Measurements from ENCODE around the gene TRMT10C. TPM values are rescaled to one million over a fixed set of nuclear protein-coding genes. Genes with fewer than 3 reads are reported as not detected.
"Not testable (repeated sequence)": the region's sequence is repeated elsewhere in the genome, so short reads cannot be mapped to it uniquely, and the experiment has no call there.

The TRMT10C gene
- total RNA-seq, 1 experiment from 2014 or later = 29.2 TPM

- Histone ChIP-seq H3K4me3 (no peak overlapping the region), H3K4me1 (replicated peaks) (peaks cover 27% of the 10 kb centered on the region), H3K36me3 (peaks cover 16% of the 10 kb centered on the region), H3K27me3 (replicated peaks) (no peaks in the 10 kb centered on the region), H3K27ac (no peak overlapping the region), H3K9me3 (replicated peaks) (no peaks in the 10 kb centered on the region)
- DNase-seq (ENCODE audit: low read depth in 1 of 2, low spot score in 2 of 2) = no peak
These were observed 9.6 kb downstream of the TRMT10C start for GRCh38 chr3:101571028-101571895.

DNA sequence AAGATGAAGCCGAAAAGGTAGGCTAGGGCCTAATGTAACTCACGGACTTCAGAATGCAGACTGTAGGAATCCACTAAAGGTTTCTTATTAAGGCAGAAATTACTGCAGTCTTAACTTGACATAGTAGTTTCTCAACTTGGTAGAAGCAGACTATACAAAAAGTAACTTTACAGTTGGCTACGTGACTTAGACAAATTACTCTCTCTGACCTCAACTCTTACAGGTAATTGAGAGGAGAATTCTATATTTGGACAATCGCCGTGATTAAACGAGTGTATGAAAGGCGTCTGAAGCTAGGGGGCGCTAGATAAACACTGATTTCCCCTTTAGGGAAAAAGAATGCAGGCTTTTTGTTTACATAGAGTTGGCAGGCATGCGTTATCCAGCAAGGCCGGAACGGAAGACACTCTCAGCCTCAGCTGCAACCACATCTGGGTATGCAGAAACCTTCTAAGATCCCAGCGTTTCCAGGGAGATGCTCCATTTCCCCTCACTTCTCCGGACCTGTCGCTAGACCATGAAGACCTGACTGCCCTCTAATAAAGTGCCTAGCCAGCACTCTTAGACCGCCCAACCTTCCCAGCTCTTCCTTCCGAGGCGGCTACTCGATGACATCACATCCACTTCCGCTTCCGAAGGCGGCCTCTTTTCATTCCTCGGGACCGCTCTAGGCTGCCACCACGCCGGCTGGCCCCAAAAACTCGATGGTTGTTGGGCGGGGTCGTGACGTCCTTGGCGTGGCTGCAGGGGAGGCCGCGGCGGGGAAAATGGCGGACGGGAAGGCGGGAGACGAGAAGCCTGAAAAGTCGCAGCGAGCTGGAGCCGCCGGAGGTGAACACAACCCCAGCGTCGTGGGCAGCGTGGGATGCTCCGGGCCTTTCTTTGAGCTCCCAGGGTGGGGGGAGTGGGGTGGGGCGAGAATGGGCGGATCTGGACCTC lies 12.1 kb downstream of the TRMT10C start, which contains the start of gene PCNP:
Gene PCNP (plus strand): TSS at position 732 of the 939 bp plus-strand sequence. CDS start 36 bp downstream, at position 768.
- no peaks in the 10 kb centered on the region for H3K27me3 ChIP-seq (replicated peaks)
- H3K36me3 ChIP-seq = peaks cover 27% of the 10 kb centered on the region
- H3K27ac ChIP-seq = peak within 1 kb of the TSS; percentile 91
- peak within 1 kb of the TSS; percentile 65 for H3K4me3 ChIP-seq
- H3K4me1 ChIP-seq (replicated peaks) = peaks cover 10% of the 10 kb centered on the region
- H3K9me3 ChIP-seq (replicated peaks) = no peaks in the 10 kb centered on the region
- DNase-seq (ENCODE audit: low read depth in 1 of 2, low spot score in 2 of 2) = peak; percentile 97 to 99

- no peaks in the 10 kb centered on the region for H3K27me3 ChIP-seq (replicated peaks)
These were observed 12.9 kb downstream of the TRMT10C start for GRCh38 chr3:101574388-101575112.

DNA sequence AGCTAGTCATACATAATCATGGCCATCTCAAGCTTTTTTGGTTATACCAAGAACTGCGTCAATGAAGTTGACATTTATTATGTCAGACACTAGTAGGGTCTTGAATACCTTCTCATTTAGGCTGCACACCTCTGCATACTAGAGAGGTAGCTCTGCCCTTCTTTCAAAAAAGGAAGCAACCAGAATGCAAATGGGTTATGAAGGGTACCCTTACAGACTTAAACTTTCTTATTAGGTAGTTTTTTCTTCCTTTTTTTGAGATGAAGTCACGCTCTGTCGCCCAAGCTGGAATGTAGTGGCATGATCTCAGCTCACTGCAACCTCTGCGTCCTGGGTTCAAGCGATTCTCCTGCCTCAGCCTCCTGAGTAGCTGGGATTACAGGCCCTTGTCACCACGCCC lies 15.6 kb downstream of the TRMT10C start:
- no peak for DNase-seq (ENCODE audit: low read depth in 1 of 2, low spot score in 2 of 2)
- no peaks in the 10 kb centered on the region for H3K9me3 ChIP-seq (replicated peaks)
- peaks cover 10% of the 10 kb centered on the region for H3K4me1 ChIP-seq (replicated peaks)
- H3K4me3 ChIP-seq = no peak overlapping the region
- H3K27me3 ChIP-seq (replicated peaks) = no peaks in the 10 kb centered on the region
- H3K36me3 ChIP-seq = peaks cover 52% of the 10 kb centered on the region
- no peak overlapping the region for H3K27ac ChIP-seq

More at GRCh38 chr3:101574388-101575112, 12.9 kb downstream of the TRMT10C start:
- Histone ChIP-seq H3K4me3 (peak overlapping the region; percentile 65), H3K9me3 (replicated peaks) (no peaks in the 10 kb centered on the region), H3K27ac (peak overlapping the region; percentile 91), H3K36me3 (peaks cover 35% of the 10 kb centered on the region), H3K4me1 (replicated peaks) (peaks cover 10% of the 10 kb centered on the region)
- peak; percentile 46 to 76 for DNase-seq (ENCODE audit: low read depth in 1 of 2, low spot score in 2 of 2)

- DNase-seq (ENCODE audit: low read depth in 1 of 2, low spot score in 2 of 2) = no peak
- Histone ChIP-seq H3K4me3 (no peak overlapping the region), H3K4me1 (replicated peaks) (no peaks in the 10 kb centered on the region), H3K27ac (no peak overlapping the region), H3K9me3 (replicated peaks) (no peaks in the 10 kb centered on the region), H3K27me3 (replicated peaks) (no peaks in the 10 kb centered on the region), H3K36me3 (peaks cover 52% of the 10 kb centered on the region)
These were observed 26.9 kb downstream of the TRMT10C start for GRCh38 chr3:101588616-101589015.

DNA sequence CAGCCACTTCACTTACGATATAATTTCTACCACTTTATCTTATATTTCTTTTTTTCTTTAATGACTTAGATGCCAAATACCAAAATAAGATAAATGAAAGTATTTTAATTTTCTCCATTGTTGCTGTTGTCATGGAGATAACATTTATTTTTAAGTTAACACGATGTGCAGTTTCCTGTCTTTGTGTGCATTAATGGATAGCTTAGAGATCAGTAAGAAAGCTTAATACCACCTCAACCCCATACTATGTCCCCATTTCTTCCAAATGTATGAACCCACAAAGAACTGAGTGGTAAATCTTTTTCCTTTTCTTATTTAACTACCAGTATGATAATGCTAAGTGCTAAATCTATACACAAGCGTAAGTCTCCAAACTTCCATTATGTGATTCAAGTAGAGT lies 29.4 kb downstream of the TRMT10C start:
- Histone ChIP-seq H3K27ac (no peak overlapping the region), H3K36me3 (peaks cover 44% of the 10 kb centered on the region), H3K4me1 (replicated peaks) (no peaks in the 10 kb centered on the region), H3K9me3 (replicated peaks) (no peaks in the 10 kb centered on the region), H3K27me3 (replicated peaks) (no peaks in the 10 kb centered on the region), H3K4me3 (no peak overlapping the region)
- no peak for DNase-seq (ENCODE audit: low read depth in 1 of 2, low spot score in 2 of 2)

DNA sequence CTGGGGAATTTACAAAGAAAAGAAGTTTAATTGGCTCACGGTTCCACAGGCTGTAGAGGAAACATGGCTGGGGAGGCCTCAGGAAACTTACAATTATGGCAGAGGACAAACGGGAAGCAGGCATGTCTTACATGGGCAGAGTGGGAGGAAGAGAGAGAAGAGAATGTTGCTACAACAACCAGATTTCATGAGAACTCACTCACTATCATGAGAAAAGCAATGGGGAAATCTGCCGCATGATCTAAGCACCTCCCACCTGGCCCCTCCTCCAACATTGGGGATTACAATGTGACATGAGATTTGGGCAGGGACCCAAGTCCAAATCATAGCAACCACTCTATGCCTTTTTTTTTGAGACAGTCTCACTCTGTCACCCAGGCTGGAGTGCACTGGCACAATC lies 41.1 kb downstream of the TRMT10C start:
- H3K4me1 ChIP-seq (replicated peaks) = no peaks in the 10 kb centered on the region
- no peaks in the 10 kb centered on the region for H3K36me3 ChIP-seq
- H3K4me3 ChIP-seq = no peak overlapping the region
- H3K27ac ChIP-seq = no peak overlapping the region
- DNase-seq (ENCODE audit: low read depth in 1 of 2, low spot score in 2 of 2) = no peak
- no peaks in the 10 kb centered on the region for H3K27me3 ChIP-seq (replicated peaks)
- H3K9me3 ChIP-seq (replicated peaks) = no peaks in the 10 kb centered on the region

- Histone ChIP-seq H3K4me1 (replicated peaks) (no peaks in the 10 kb centered on the region), H3K36me3 (no peaks in the 10 kb centered on the region), H3K9me3 (replicated peaks) (no peaks in the 10 kb centered on the region), H3K27me3 (replicated peaks) (no peaks in the 10 kb centered on the region), H3K4me3 (no peak overlapping the region), H3K27ac (no peak overlapping the region)
- DNase-seq (ENCODE audit: low read depth in 1 of 2, low spot score in 2 of 2) = no peak
These were observed 41.5 kb downstream of the TRMT10C start for GRCh38 chr3:101603184-101603583.

DNA sequence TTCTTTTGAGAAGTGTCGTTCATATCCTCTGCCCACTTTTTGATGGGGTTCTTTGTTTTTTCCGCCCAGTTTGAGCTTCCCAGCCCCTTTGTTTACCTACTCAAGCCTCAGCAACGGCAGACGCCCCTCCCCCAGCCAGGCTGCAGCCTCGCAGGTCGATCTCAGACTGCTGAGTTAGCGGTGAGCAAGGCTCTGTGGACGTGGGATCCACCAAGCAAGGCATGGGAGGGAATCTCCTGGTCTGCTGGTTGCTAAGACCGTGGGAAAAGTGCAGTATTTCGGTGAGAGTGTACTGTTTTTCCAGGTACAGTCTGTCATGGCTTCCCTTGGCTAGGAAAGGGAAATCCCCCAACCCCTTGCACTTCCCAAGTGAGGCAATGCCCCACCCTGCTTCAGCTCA lies 43.7 kb downstream of the TRMT10C start:
- H3K9me3 ChIP-seq (replicated peaks); H3K27ac ChIP-seq; DNase-seq (ENCODE audit: low read depth in 1 of 2, low spot score in 2 of 2); H3K4me1 ChIP-seq (replicated peaks); H3K4me3 ChIP-seq; H3K36me3 ChIP-seq; H3K27me3 ChIP-seq (replicated peaks): not testable (repeated sequence)

DNA sequence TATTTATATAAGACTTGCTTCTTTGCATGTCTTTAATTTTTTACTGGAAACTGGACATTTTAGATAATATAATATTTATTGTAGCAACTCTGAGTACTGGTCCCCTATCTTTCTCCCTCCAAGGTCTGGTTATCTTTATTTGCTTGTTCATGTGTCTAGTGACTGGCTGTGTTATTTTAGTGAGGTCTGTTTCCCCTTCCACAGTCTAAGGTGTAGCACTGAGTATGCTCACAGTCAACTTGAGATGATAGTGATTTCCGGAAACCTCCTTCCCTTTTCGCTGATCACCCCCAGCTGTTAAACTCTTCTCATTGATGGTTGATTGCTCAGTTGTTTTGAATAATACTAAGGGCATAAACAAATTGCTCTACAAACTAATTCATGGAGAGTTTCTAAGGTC lies 49.4 kb downstream of the TRMT10C start:
- Histone ChIP-seq H3K27me3 (replicated peaks) (no peaks in the 10 kb centered on the region), H3K4me1 (replicated peaks) (no peaks in the 10 kb centered on the region), H3K9me3 (replicated peaks) (no peaks in the 10 kb centered on the region), H3K4me3 (no peak overlapping the region), H3K36me3 (no peaks in the 10 kb centered on the region), H3K27ac (no peak overlapping the region)
- DNase-seq (ENCODE audit: low read depth in 1 of 2, low spot score in 2 of 2) = no peak

DNA sequence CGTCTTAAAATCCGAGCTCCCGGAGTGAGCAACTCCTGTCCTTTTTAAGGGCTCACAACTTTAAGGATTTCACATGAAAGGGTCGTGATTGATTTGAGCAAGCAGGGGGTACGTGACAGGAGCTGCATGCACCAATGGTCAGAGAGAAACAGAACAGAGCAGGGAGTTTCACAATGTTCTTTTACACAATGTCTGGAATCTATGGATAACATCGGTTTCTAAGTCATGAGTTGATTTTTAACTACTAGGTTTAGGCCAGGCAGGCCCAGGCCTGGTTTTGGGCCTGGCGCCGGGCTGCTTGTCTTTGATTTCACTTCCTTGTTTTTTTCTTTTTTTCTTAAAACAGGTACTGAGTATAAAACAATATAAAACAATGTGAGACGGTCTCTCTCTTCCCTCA lies 51.3 kb downstream of the TRMT10C start:
- not testable (repeated sequence) for H3K9me3 ChIP-seq (replicated peaks); H3K4me1 ChIP-seq (replicated peaks); H3K27ac ChIP-seq; H3K27me3 ChIP-seq (replicated peaks); H3K4me3 ChIP-seq; DNase-seq (ENCODE audit: low read depth in 1 of 2, low spot score in 2 of 2); H3K36me3 ChIP-seq

GRCh38 chr3:101615525-101615924 lies 53.9 kb downstream of the TRMT10C start:
- Histone ChIP-seq H3K4me3 (no peak overlapping the region), H3K27ac (no peak overlapping the region), H3K27me3 (replicated peaks) (no peaks in the 10 kb centered on the region), H3K4me1 (replicated peaks) (no peaks in the 10 kb centered on the region), H3K36me3 (no peaks in the 10 kb centered on the region), H3K9me3 (replicated peaks) (no peaks in the 10 kb centered on the region)
- no peak for DNase-seq (ENCODE audit: low read depth in 1 of 2, low spot score in 2 of 2)
